ENCODE data around the gene SYTL5.

DNA sequence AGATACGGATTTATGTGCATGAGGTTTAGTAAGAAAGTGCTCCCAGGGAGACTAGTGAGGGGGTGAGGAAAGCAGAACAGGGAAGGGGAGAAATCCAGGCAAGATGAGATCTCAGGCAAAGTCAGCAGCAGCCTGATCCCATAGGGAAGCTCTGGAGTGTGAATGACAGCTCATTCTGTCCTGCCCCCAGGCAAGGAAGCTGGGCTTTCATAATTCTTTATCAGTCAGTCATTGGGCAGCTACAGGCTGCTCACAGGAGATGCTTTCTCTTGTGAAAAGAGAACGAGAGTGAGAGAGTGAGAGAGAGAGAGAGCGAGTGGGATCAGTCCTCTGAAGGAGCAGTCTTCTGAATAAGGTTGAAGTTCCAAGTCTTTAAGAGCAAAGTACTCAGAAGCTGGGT is 166.2 kb downstream of the SYTL5 start:
- TF ChIP-seq EZH2 (IDR thresholded peaks at IDR 0.05; ENCODE audit: insufficient read depth, poor library complexity, severe bottlenecking) (no peak), EZH2phosphoT487 (IDR thresholded peaks at IDR 0.05; ENCODE audit: insufficient read depth, low read depth) (no peak)

Measured in GM23248 (cell line).